Measurements from ENCODE around the gene ARHGEF4.

- TF ChIP-seq CTCF (IDR thresholded peaks at IDR 0.05) (no peak), REST (IDR thresholded peaks at IDR 0.05; ENCODE audit: insufficient read depth in 1 of 2, low read depth in 2 of 2, low read length in 1 of 2) (no peak), POLR2AphosphoS5 (IDR thresholded peaks at IDR 0.05; ENCODE audit: low read depth, low read length) (no peak), TCF7L2 (IDR thresholded peaks at IDR 0.05; ENCODE audit: low read depth, low read length) (no peak)
Observed at GRCh38 chr2:130819608-130820278, 17.0 kb upstream of the ARHGEF4 start.
